ENCODE measurements around the gene ACE. TPM values are rescaled to one million over a fixed set of nuclear protein-coding genes. Genes with fewer than 3 reads are reported as not detected.

ACE gene
- total RNA-seq, 1 experiment from 2014 or later: 5.4 TPM

GRCh38 chr17:63530557-63531021 lies 53.7 kb downstream of the ACE start:
- TF ChIP-seq, protein P1, sequence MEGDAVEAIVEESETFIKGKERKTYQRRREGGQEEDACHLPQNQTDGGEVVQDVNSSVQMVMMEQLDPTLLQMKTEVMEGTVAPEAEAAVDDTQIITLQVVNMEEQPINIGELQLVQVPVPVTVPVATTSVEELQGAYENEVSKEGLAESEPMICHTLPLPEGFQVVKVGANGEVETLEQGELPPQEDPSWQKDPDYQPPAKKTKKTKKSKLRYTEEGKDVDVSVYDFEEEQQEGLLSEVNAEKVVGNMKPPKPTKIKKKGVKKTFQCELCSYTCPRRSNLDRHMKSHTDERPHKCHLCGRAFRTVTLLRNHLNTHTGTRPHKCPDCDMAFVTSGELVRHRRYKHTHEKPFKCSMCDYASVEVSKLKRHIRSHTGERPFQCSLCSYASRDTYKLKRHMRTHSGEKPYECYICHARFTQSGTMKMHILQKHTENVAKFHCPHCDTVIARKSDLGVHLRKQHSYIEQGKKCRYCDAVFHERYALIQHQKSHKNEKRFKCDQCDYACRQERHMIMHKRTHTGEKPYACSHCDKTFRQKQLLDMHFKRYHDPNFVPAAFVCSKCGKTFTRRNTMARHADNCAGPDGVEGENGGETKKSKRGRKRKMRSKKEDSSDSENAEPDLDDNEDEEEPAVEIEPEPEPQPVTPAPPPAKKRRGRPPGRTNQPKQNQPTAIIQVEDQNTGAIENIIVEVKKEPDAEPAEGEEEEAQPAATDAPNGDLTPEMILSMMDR (conservative IDR thresholded peaks at IDR 0.05): no peak
- H4K5ac ChIP-seq (ENCODE audit: insufficient read length, low read depth, low read length): no peak overlapping the region
- no peak for DNase-seq

More at GRCh38 chr17:63530557-63531021, 53.7 kb downstream of the ACE start:
- no peak overlapping the region for H3K23ac ChIP-seq (ENCODE audit: insufficient read length, low read depth, low read length)
- no peaks in the 10 kb centered on the region for H3K9me3 ChIP-seq (ENCODE audit: control insufficient read depth, low read depth, low read length)
- Mint-ChIP-seq H3K36me3 (ENCODE audit: insufficient read depth in 1 of 3, low read depth in 3 of 3) (no peaks in the 10 kb centered on the region; a peak in 1 of 7 replicates), H3K4me1 (peaks cover 13 to 22% of the 10 kb centered on the region in 2 experiments), H3K9me3 (no peaks in the 10 kb centered on the region; a peak in 1 of 5 replicates), H3K4me3 (no peak overlapping the region), H3K27ac (no peak overlapping the region), H3K27me3 (ENCODE audit: low read depth) (peaks cover 5% of the 10 kb centered on the region)
- no peak overlapping the region for H2AFZ ChIP-seq (ENCODE audit: low read length)
- WGBS (ENCODE audit: extremely low coverage, insufficient read length, low lambda C conversion rate): no CpG with 5 or more reads among the region's 3 CpGs
- H3K79me2 ChIP-seq (ENCODE audit: insufficient read depth, low read length): no peaks in the 10 kb centered on the region
- H3K14ac ChIP-seq (ENCODE audit: insufficient read depth, low read length): no peak overlapping the region
- H4K8ac ChIP-seq (replicated peaks; ENCODE audit: insufficient read length, low read depth, low read length): no peak overlapping the region
- no peak overlapping the region for H3K27ac ChIP-seq (ENCODE audit: insufficient read length, low read depth, low read length)
- no peak overlapping the region for H2BK12ac ChIP-seq (ENCODE audit: insufficient read length, low read depth, low read length)
- H2BK15ac ChIP-seq (ENCODE audit: low read depth, low read length): no peak overlapping the region
- H3K23me2 ChIP-seq (ENCODE audit: insufficient read length, low read depth, low read length, poor library complexity, severe bottlenecking): no peaks in the 10 kb centered on the region
- no peak overlapping the region for H2BK20ac ChIP-seq (ENCODE audit: low read depth, low read length, poor library complexity, severe bottlenecking)
- H3K79me1 ChIP-seq (ENCODE audit: insufficient read depth, low read depth, low read length, poor library complexity, severe bottlenecking): no peaks in the 10 kb centered on the region
- H4K20me1 ChIP-seq (ENCODE audit: control insufficient read depth, insufficient read depth, insufficient read length): no peaks in the 10 kb centered on the region
- no peak overlapping the region for H3K56ac ChIP-seq (ENCODE audit: insufficient read length, low read depth, low read length)
- no peak overlapping the region for H3T11ph ChIP-seq (ENCODE audit: low read length)
- H3K18ac ChIP-seq (ENCODE audit: insufficient read length, low read depth, low read length): no peak overlapping the region
- H2BK120ac ChIP-seq (ENCODE audit: low read depth, low read length, poor library complexity, severe bottlenecking): no peak overlapping the region
- peaks cover 6% of the 10 kb centered on the region; the same call in 1 of the 2 replicates for H3K4me1 ChIP-seq (ENCODE audit: insufficient read depth, low read length)
- H4K91ac ChIP-seq (ENCODE audit: insufficient read length, low read depth, low read length): no peak overlapping the region
- H2AK5ac ChIP-seq (ENCODE audit: insufficient read length, low read length): no peak overlapping the region
- no peak overlapping the region for H2BK5ac ChIP-seq (ENCODE audit: insufficient read length, low read length)
- H3K4ac ChIP-seq (ENCODE audit: low read depth, low read length): no peak overlapping the region
- no peak overlapping the region for H3K9ac ChIP-seq (ENCODE audit: extremely low read depth, insufficient read length, low read length)
- no peaks in the 10 kb centered on the region for H3K27me3 ChIP-seq (ENCODE audit: insufficient read depth, low read length)
- H3K4me2 ChIP-seq (ENCODE audit: insufficient read depth, insufficient read length, low read length): no peak overlapping the region

Measured in H9 (cell line).